HL-60 (cell line): ENCODE data around the gene USP17L12.
A peak's percentile ranks its signal among the peaks of the same experiment; 100 is the strongest.
"Not testable (repeated sequence)": the region's sequence is repeated elsewhere in the genome, so short reads cannot be mapped to it uniquely, and the experiment has no call there.

Experiments
- DNase-seq, 2 experiments: peaks; one replicate each; pipeline ENCODE4 v3.0.0-alpha.2; 2010 to 2020; ENCODE audit warnings: low read depth in 1 of 2, low spot score in 1 of 2
- H3K27ac ChIP-seq: fragments of 250-450 bp; sonication (Bioruptor Pico); replicated peaks from 2 replicates; pipeline ENCODE4 v1.5.1; 2020; ENCODE audit warnings: mild to moderate bottlenecking, moderate library complexity
- H3K27me3 ChIP-seq: fragments of 250-450 bp; sonication (Bioruptor Pico); 2 replicates; pipeline ENCODE4 v1.5.1; 2021; ENCODE audit warnings: mild to moderate bottlenecking, moderate library complexity; ENCODE audit not compliant: insufficient read depth, poor library complexity, severe bottlenecking
- H3K4me3 ChIP-seq: replicated peaks from 2 replicates; pipeline ENCODE4 v1.5.1; 2011; ENCODE audit warnings: mild to moderate bottlenecking, control low read depth, low read length; ENCODE audit not compliant: insufficient read depth
- long read RNA-seq: library from polyadenylated mRNA; unstranded; transcript quantifications from one replicate; pipeline ENCODE4 v2.0.0, GENCODE V29; 2020

The USP17L12 gene
- long read RNA-seq = 0 reads

DNA sequence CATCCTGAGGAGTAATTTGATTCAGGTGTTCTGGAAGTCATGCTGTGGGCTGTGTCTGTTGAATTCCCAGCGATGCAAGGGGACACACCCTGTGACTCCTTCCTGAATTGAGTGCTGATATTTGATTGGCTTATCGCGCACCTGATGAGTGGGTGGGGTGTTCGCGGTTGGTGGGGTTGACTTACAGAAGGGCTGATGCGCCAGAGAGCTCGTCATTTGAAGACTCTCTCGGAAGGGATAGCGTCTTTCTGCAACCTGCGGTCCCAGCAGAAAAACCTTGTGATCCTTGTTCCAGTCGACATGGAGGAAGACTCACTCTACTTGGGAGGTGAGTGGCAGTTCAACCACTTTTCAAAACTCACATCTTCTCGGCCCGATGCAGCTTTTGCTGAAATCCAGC, at the start of gene USP17L12:
Gene USP17L12, plus strand, starts transcription at position 301 of the 400 bp plus-strand sequence. Its CDS starts 0 bp downstream, at position 301.
- not testable (repeated sequence) for DNase-seq, H3K4me3 ChIP-seq, H3K27me3 ChIP-seq, H3K27ac ChIP-seq

GRCh38 chr4:9210357-9210756, 9.6 kb upstream of the USP17L12 start, which contains the start of gene USP17L10:
TSS of gene USP17L10 (plus strand) at chr4:9210657. CDS start at chr4:9210657, 0 bp downstream.
- not testable (repeated sequence) for H3K27me3 ChIP-seq, H3K27ac ChIP-seq, DNase-seq, H3K4me3 ChIP-seq

- H3K4me3 ChIP-seq, H3K27ac ChIP-seq, H3K27me3 ChIP-seq: not testable (repeated sequence)
- DNase-seq = peak in 1 of 2 experiments; percentile 0
These were observed 5.3 kb upstream of the USP17L12 start for GRCh38 chr4:9214701-9215100.

GRCh38 chr4:9215105-9215504, 4.8 kb upstream of the USP17L12 start, which contains the start of gene USP17L11:
TSS of gene USP17L11 (plus strand) at chr4:9215405. CDS start at chr4:9215405, 0 bp downstream.
- not testable (repeated sequence) for H3K27ac ChIP-seq, DNase-seq, H3K27me3 ChIP-seq, H3K4me3 ChIP-seq

DNA sequence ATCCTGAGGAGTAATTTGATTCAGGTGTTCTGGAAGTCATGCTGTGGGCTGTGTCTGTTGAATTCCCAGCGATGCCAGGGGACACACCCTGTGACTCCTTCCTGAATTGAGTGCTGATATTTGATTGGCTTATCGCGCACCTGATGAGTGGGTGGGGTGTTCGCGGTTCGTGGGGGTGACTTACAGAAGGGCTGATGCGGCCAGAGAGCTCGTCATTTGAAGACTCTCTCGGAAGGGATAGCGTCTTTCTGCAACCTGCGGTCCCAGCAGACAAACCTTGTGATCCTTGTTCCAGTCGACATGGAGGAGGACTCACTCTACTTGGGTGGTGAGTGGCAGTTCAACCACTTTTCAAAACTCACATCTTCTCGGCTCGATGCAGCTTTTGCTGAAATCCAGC, 4.6 kb downstream of the USP17L12 start, which contains the start of gene USP17L13:
Gene USP17L13, plus strand, starts transcription at position 301 of the 400 bp plus-strand sequence. Its CDS starts 0 bp downstream, at position 301.
- H3K27ac ChIP-seq, DNase-seq, H3K27me3 ChIP-seq, H3K4me3 ChIP-seq: not testable (repeated sequence)

GRCh38 chr4:9230249-9230648, 10.3 kb downstream of the USP17L12 start:
- not testable (repeated sequence) for H3K27me3 ChIP-seq, H3K27ac ChIP-seq, H3K4me3 ChIP-seq
- peak in 1 of 2 experiments; percentile 0 for DNase-seq

DNA sequence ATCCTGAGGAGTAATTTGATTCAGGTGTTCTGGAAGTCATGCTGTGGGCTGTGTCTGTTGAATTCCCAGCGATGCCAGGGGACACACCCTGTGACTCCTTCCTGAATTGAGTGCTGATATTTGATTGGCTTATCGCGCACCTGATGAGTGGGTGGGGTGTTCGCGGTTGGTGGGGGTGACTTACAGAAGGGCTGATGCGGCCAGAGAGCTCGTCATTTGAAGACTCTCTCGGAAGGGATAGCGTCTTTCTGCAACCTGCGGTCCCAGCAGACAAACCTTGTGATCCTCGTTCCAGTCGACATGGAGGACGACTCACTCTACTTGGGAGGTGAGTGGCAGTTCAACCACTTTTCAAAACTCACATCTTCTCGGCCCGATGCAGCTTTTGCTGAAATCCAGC, 14.1 kb downstream of the USP17L12 start, which contains the start of gene USP17L15:
Gene USP17L15, plus strand, starts transcription at position 301 of the 400 bp plus-strand sequence. Its CDS starts 0 bp downstream, at position 301.
- not testable (repeated sequence) for H3K27me3 ChIP-seq, H3K27ac ChIP-seq, H3K4me3 ChIP-seq, DNase-seq

GRCh38 chr4:9238461-9238860, 18.5 kb downstream of the USP17L12 start:
- H3K27me3 ChIP-seq, H3K4me3 ChIP-seq, H3K27ac ChIP-seq: not testable (repeated sequence)
- peak in 1 of 2 experiments; percentile 0 for DNase-seq

DNA sequence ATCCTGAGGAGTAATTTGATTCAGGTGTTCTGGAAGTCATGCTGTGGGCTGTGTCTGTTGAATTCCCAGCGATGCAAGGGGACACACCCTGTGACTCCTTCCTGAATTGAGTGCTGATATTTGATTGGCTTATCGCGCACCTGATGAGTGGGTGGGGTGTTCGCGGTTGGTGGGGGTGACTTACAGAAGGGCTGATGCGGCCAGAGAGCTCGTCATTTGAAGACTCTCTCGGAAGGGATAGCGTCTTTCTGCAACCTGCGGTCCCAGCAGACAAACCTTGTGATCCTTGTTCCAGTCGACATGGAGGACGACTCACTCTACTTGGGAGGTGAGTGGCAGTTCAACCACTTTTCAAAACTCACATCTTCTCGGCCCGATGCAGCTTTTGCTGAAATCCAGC, 23.6 kb downstream of the USP17L12 start, which contains the start of gene USP17L17:
Gene USP17L17, plus strand, starts transcription at position 301 of the 400 bp plus-strand sequence. Its CDS starts 0 bp downstream, at position 301.
- H3K27me3 ChIP-seq, DNase-seq, H3K4me3 ChIP-seq, H3K27ac ChIP-seq: not testable (repeated sequence)

GRCh38 chr4:9247953-9248680, 28.2 kb downstream of the USP17L12 start, which contains the start of gene USP17L18:
TSS of gene USP17L18 (plus strand) at chr4:9248630. CDS start at chr4:9248630, 0 bp downstream.
- H3K27ac ChIP-seq, H3K27me3 ChIP-seq, H3K4me3 ChIP-seq: not testable (repeated sequence)
- peak in 1 of 2 experiments; percentile 0 for DNase-seq

DNA sequence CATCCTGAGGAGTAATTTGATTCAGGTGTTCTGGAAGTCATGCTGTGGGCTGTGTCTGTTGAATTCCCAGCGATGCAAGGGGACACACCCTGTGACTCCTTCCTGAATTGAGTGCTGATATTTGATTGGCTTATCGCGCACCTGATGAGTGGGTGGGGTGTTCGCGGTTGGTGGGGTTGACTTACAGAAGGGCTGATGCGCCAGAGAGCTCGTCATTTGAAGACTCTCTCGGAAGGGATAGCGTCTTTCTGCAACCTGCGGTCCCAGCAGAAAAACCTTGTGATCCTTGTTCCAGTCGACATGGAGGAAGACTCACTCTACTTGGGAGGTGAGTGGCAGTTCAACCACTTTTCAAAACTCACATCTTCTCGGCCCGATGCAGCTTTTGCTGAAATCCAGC, 33.1 kb downstream of the USP17L12 start, which contains the start of gene USP17L19:
Gene USP17L19, plus strand, starts transcription at position 301 of the 400 bp plus-strand sequence. Its CDS starts 0 bp downstream, at position 301.
- not testable (repeated sequence) for H3K27me3 ChIP-seq, H3K4me3 ChIP-seq, H3K27ac ChIP-seq, DNase-seq

GRCh38 chr4:9257824-9258223, 37.9 kb downstream of the USP17L12 start, which contains the start of gene USP17L20:
TSS of gene USP17L20 (plus strand) at chr4:9258124. CDS start at chr4:9258124, 0 bp downstream.
- not testable (repeated sequence) for H3K27ac ChIP-seq, DNase-seq, H3K4me3 ChIP-seq, H3K27me3 ChIP-seq

DNA sequence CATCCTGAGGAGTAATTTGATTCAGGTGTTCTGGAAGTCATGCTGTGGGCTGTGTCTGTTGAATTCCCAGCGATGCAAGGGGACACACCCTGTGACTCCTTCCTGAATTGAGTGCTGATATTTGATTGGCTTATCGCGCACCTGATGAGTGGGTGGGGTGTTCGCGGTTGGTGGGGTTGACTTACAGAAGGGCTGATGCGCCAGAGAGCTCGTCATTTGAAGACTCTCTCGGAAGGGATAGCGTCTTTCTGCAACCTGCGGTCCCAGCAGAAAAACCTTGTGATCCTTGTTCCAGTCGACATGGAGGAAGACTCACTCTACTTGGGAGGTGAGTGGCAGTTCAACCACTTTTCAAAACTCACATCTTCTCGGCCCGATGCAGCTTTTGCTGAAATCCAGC, 42.6 kb downstream of the USP17L12 start, which contains the start of gene USP17L21:
Gene USP17L21, plus strand, starts transcription at position 301 of the 400 bp plus-strand sequence. Its CDS starts 0 bp downstream, at position 301.
- not testable (repeated sequence) for H3K4me3 ChIP-seq, H3K27me3 ChIP-seq, DNase-seq, H3K27ac ChIP-seq

DNA sequence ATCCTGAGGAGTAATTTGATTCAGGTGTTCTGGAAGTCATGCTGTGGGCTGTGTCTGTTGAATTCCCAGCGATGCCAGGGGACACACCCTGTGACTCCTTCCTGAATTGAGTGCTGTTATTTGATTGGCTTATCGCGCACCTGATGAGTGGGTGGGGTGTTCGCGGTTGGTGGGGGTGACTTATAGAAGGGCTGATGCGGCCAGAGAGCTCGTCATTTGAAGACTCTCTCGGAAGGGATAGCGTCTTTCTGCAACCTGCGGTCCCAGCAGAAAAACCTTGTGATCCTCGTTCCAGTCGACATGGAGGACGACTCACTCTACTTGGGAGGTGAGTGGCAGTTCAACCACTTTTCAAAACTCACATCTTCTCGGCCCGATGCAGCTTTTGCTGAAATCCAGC, 47.4 kb downstream of the USP17L12 start, which contains the start of gene USP17L22:
Gene USP17L22, plus strand, starts transcription at position 301 of the 400 bp plus-strand sequence. Its CDS starts 0 bp downstream, at position 301.
- not testable (repeated sequence) for H3K27ac ChIP-seq, H3K27me3 ChIP-seq, DNase-seq, H3K4me3 ChIP-seq
